22Rv1 (cell line): ENCODE results near the gene UQCR10.

ENCODE experiments used
- ZFX ChIP-seq: fragments of 450-650 bp; IDR thresholded peaks from 2 replicates; pipeline ENCODE4 v1.6.1; 2017; ENCODE audit warnings: antibody characterized with exemption, borderline replicate concordance
- TF ChIP-seq, protein P1 (sequence below): fragments of 450-650 bp; IDR thresholded peaks from 2 replicates; pipeline ENCODE4 v1.5.1; 2017; ENCODE audit warnings: mild to moderate bottlenecking

DNA sequence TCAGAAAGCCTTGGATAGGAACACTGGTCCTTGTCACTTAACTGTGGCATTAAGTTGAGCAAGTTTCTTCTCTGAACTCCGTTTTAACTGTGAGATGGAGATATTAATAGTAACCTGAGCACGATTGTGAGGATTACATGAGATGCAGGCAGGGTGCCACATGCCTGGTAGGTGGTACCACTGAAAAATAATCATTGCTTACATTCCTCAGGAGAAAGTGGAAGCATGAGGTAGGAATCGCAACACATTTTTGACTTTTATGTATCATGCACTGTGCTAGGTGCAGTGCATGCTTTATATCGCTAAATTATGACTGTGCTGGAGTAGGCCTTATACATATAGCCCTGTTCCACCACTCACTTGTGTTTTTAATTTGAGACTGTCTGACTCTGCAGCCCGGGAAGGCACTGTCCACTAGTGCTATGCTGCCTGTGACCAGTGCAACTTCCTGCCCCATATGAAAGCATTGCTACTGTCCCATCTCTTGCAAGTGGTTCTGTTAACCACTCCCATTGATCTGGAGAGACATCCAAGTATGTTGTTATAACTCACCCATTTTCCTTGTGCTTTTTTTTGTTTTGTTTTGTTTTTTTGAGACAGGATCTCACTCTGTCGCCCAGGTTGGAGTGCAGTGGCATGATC is 1.0 kb downstream of the UQCR10 start:
- TF ChIP-seq, protein P1, sequence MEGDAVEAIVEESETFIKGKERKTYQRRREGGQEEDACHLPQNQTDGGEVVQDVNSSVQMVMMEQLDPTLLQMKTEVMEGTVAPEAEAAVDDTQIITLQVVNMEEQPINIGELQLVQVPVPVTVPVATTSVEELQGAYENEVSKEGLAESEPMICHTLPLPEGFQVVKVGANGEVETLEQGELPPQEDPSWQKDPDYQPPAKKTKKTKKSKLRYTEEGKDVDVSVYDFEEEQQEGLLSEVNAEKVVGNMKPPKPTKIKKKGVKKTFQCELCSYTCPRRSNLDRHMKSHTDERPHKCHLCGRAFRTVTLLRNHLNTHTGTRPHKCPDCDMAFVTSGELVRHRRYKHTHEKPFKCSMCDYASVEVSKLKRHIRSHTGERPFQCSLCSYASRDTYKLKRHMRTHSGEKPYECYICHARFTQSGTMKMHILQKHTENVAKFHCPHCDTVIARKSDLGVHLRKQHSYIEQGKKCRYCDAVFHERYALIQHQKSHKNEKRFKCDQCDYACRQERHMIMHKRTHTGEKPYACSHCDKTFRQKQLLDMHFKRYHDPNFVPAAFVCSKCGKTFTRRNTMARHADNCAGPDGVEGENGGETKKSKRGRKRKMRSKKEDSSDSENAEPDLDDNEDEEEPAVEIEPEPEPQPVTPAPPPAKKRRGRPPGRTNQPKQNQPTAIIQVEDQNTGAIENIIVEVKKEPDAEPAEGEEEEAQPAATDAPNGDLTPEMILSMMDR: no peak
- no peak for TF ChIP-seq ZFX
